ENCODE data around the gene LRRC52.

LRRC52 gene

GRCh38 chr1:165539306-165539705 is 4.5 kb upstream of the LRRC52 start:
- DNase-seq: no peak

GRCh38 chr1:165539908-165540307 is 3.9 kb upstream of the LRRC52 start:
- no peak for DNase-seq

GRCh38 chr1:165542015-165542631 is 1.7 kb upstream of the LRRC52 start:
- no peak for DNase-seq

GRCh38 chr1:165542647-165543046 is 1.2 kb upstream of the LRRC52 start:
- no peak for DNase-seq

GRCh38 chr1:165544996-165545395 is 1.2 kb downstream of the LRRC52 start:
- no peak for DNase-seq

- no peak for DNase-seq
Measured at GRCh38 chr1:165545974-165546373, 2.2 kb downstream of the LRRC52 start.

GRCh38 chr1:165549973-165550372 is 6.2 kb downstream of the LRRC52 start:
- no peak for DNase-seq

- DNase-seq: no peak
Measured at GRCh38 chr1:165551469-165551868, 7.7 kb downstream of the LRRC52 start.

- DNase-seq: no peak
Measured at GRCh38 chr1:165560883-165561656, 17.3 kb downstream of the LRRC52 start.

GRCh38 chr1:165562571-165562970 is 18.8 kb downstream of the LRRC52 start:
- DNase-seq: no peak

GRCh38 chr1:165563551-165563950 is 19.8 kb downstream of the LRRC52 start:
- no peak for DNase-seq

GRCh38 chr1:165564561-165564960 is 20.8 kb downstream of the LRRC52 start:
- no peak for DNase-seq

- no peak for DNase-seq
Measured at GRCh38 chr1:165565751-165566490, 22.1 kb downstream of the LRRC52 start.

GRCh38 chr1:165570078-165570477 is 26.3 kb downstream of the LRRC52 start:
- DNase-seq: no peak

GRCh38 chr1:165573787-165574186 is 30.0 kb downstream of the LRRC52 start:
- no peak for DNase-seq

GRCh38 chr1:165574295-165574694 is 30.5 kb downstream of the LRRC52 start:
- DNase-seq: no peak

- no peak for DNase-seq
Measured at GRCh38 chr1:165575468-165576099, 31.8 kb downstream of the LRRC52 start.

GRCh38 chr1:165576536-165576935 is 32.7 kb downstream of the LRRC52 start:
- no peak for DNase-seq

GRCh38 chr1:165577707-165578106 is 33.9 kb downstream of the LRRC52 start:
- no peak for DNase-seq

- no peak for DNase-seq
Measured at GRCh38 chr1:165580931-165581871, 37.4 kb downstream of the LRRC52 start.

- DNase-seq: no peak
Measured at GRCh38 chr1:165581926-165582325, 38.1 kb downstream of the LRRC52 start.

GRCh38 chr1:165586398-165586797 is 42.6 kb downstream of the LRRC52 start:
- DNase-seq: no peak
